Tongue (tissue), 2 donors: ENCODE data around the gene HEPN1. TPM values are rescaled to one million over a fixed set of nuclear protein-coding genes. Genes with fewer than 3 reads are reported as not detected.

Experiments used
- DNase-seq: peaks from one replicate; pipeline ENCODE4 v3.0.0-alpha.2; 2015
- total RNA-seq: library from RNA; depleted of rRNA; stranded (reverse); fragments of >200 nt; gene quantifications from one replicate; pipeline ENCODE4 v1.2.3, GENCODE V29; 2014

Gene HEPN1
- total RNA-seq, 1 donor from 2014 or later = not detected

- no peak for DNase-seq
Measured at GRCh38 chr11:124899383-124900145, 19.5 kb upstream of the HEPN1 start.

- no peak for DNase-seq
Measured at GRCh38 chr11:124900464-124900863, 18.6 kb upstream of the HEPN1 start.

GRCh38 chr11:124902616-124903015 is 16.4 kb upstream of the HEPN1 start:
- no peak for DNase-seq

GRCh38 chr11:124915541-124916369 is 3.3 kb upstream of the HEPN1 start:
- no peak for DNase-seq

GRCh38 chr11:124916370-124916710 is 2.7 kb upstream of the HEPN1 start:
- no peak for DNase-seq

GRCh38 chr11:124917115-124917637 is 1.9 kb upstream of the HEPN1 start:
- DNase-seq = peak; percentile 93

GRCh38 chr11:124919898-124920297 is 848 bp downstream of the HEPN1 start:
- DNase-seq = peak; percentile 87

- DNase-seq = no peak
Measured at GRCh38 chr11:124920356-124920755, 1.3 kb downstream of the HEPN1 start.

GRCh38 chr11:124920870-124921609 is 2.0 kb downstream of the HEPN1 start:
- DNase-seq = peak; percentile 91

GRCh38 chr11:124922831-124923230 is 3.8 kb downstream of the HEPN1 start:
- DNase-seq = no peak

- no peak for DNase-seq
Measured at GRCh38 chr11:124923296-124923695, 4.2 kb downstream of the HEPN1 start.

GRCh38 chr11:124928942-124929665 is 10.1 kb downstream of the HEPN1 start:
- DNase-seq = no peak

- DNase-seq = no peak
Measured at GRCh38 chr11:124930799-124931198, 11.7 kb downstream of the HEPN1 start.

- DNase-seq = no peak
Measured at GRCh38 chr11:124934862-124935547, 16.0 kb downstream of the HEPN1 start.

GRCh38 chr11:124935548-124936514 is 16.8 kb downstream of the HEPN1 start, which contains the start of gene HEPACAM:
TSS of gene HEPACAM (minus strand) at chr11:124936047. CDS start at chr11:124936006, 41 bp downstream.
- no peak for DNase-seq

GRCh38 chr11:124937336-124937935 is 18.4 kb downstream of the HEPN1 start:
- DNase-seq = no peak

GRCh38 chr11:124938206-124938765 is 19.2 kb downstream of the HEPN1 start:
- no peak for DNase-seq

- no peak for DNase-seq
Measured at GRCh38 chr11:124938970-124939369, 19.9 kb downstream of the HEPN1 start.

- no peak for DNase-seq
Measured at GRCh38 chr11:124941703-124942102, 22.7 kb downstream of the HEPN1 start.
